ENCODE results near the gene PCDHGB4.
"Not testable (repeated sequence)": the region's sequence is repeated elsewhere in the genome, so short reads cannot be mapped to it uniquely, and the experiment has no call there.

GRCh38 chr5:141432308-141432707 is 44.8 kb downstream of the PCDHGB4 start:
- TF ChIP-seq CTCF, POLR2A (IDR thresholded peaks at IDR 0.05): not testable (repeated sequence)
